Measurements from ENCODE around the gene FOXL2.

Gene FOXL2

DNA sequence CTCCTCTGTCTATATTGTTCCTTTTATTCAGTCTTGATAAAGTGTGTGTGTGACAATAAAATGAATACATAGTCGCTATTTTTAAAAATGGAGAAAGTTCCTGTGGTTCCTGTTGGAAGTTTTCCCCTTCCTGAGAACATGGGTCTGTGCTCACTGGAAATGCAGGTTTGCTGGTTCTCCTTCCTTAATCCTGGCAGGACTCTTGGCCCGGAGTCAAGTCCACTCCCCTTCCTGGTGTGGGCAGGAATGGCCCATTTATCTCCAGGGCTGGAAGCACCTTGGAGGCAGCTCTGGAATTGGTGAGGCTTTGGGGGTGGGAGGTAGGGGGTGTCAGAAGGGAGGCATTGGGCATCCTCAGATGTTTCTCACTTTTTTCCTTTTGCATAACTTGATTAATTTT, 30.1 kb downstream of the FOXL2 start:
- CTCF ChIA-PET: interaction anchor here (0.6 to 20.3 kb wide), 57 partner anchors 7 to 580 kb away, joined by 3 to 731 read pairs (median 9); partner anchors contain the start of genes CEP70, FAIM, FOXL2 and FOXL2NB
- POLR2A ChIA-PET: interaction anchor here (0.6 to 2.0 kb wide), 6 partner anchors 152 to 326 kb away, joined by 3 to 9 read pairs (median 4); partner anchors contain the start of gene CEP70
- no peak for DNase-seq (ENCODE audit: low read depth, low spot score)
- no peak overlapping the region for H3K4me3 ChIP-seq (ENCODE audit: low read depth, low read length)
- TF ChIP-seq, protein P1, sequence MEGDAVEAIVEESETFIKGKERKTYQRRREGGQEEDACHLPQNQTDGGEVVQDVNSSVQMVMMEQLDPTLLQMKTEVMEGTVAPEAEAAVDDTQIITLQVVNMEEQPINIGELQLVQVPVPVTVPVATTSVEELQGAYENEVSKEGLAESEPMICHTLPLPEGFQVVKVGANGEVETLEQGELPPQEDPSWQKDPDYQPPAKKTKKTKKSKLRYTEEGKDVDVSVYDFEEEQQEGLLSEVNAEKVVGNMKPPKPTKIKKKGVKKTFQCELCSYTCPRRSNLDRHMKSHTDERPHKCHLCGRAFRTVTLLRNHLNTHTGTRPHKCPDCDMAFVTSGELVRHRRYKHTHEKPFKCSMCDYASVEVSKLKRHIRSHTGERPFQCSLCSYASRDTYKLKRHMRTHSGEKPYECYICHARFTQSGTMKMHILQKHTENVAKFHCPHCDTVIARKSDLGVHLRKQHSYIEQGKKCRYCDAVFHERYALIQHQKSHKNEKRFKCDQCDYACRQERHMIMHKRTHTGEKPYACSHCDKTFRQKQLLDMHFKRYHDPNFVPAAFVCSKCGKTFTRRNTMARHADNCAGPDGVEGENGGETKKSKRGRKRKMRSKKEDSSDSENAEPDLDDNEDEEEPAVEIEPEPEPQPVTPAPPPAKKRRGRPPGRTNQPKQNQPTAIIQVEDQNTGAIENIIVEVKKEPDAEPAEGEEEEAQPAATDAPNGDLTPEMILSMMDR (IDR thresholded peaks at IDR 0.05; ENCODE audit: insufficient read depth, low read length, missing control alignments): no peak

DNA sequence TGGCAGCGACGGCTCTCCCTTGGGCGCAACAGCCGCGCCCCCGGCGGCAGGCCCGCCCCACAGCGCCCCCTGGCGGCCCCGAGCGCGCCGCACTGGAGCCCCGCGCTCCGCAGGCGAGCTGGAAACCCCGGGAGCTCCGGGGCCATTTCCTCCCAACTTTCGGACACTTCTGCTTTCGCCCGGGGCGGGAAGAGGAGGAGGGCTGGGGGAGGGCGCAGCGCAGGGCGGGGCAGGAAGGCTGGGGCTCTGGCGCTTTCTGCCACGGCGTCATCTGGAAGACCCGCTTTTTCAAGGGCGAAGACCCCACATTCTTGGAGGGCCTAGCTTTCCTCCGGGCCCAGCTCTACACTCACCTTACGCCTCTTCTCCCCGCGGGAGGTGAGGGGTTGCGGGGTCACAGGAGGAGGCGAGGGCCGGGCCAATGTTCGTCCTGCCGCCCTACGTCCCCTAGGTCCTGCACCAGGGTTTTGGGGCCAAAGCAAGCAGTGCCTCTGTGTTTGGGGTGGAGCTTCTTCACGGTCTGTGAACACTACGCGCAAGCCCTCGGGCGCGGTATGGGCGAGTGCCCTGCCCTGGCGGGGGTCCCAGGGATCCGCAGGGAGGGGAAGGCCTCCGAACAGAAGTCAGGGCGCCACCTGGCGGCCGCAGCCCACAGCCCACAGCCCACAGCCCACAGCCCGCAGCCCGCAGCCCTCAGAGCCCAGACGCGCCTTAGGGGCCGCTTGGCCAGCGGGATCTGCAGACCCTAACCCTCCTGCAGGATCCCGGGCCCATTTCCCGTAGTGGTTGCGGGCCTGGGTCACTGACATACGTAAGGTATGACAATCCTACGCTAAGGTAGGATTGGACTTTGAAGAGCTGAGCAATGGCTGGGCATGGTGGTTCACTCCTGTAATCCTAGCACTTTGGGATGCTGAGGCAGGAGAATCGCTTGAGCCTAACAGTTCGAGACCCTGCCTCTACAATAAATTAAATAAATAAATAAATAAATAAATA, 31.1 kb downstream of the FOXL2 start:
- H3K4me3 ChIP-seq (ENCODE audit: low read depth, low read length): peak overlapping the region; percentile 89
- TF ChIP-seq, protein P1 (IDR thresholded peaks at IDR 0.05; ENCODE audit: insufficient read depth, low read length, missing control alignments): peak; percentile 89
- ChIA-PET POLR2A (interaction anchor here (0.8 to 2.0 kb wide), 10 partner anchors 35 to 325 kb away, joined by 3 to 9 read pairs (median 3); partner anchors contain the start of gene CEP70), CTCF (interaction anchor here (0.6 to 20.3 kb wide), 140 partner anchors 8 to 842 kb away, joined by 3 to 731 read pairs (median 5); partner anchors contain the start of genes CEP70, ESYT3, FAIM and FOXL2)
- no peak for DNase-seq (ENCODE audit: low read depth, low spot score)

DNA sequence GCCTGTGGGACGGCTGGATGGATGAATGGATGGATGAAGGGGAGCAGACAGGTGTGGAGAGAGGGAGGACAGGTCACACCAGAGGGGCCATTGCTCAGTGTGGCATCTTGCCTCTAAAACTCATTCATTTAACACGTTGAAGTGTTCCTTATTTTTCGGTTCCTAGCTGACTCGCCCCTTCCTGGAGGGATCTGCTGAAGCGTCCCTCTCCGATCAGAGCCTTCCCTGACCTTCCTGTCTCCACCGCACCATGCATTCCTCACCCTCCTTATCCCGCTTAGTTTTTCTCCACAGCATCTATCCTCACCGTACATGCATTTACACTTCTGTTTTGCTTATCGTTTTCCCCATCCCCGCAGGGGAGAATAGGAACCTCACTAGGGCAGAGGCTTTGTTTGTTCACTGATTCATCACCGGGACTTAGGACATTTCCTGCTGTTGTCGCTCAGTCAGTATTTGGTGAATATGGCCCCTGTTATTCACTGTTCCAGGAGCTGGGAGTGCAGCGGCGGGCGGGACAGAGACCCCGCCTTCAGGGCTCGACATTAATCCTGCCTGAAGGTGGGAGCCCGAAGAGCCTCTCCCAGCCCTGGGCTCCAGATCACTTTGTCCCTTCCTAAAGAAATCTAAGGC, 32.0 kb downstream of the FOXL2 start:
- CTCF ChIA-PET: interaction anchor here (0.7 to 20.3 kb wide), 113 partner anchors 9 to 841 kb away, joined by 3 to 731 read pairs (median 7); partner anchors contain the start of genes CEP70, ESYT3, FAIM and FOXL2
- POLR2A ChIA-PET: interaction anchor here (0.8 to 2.0 kb wide), 6 partner anchors 34 to 321 kb away, joined by 3 to 9 read pairs (median 3); partner anchors contain the start of gene CEP70
- no peak for DNase-seq (ENCODE audit: low read depth, low spot score)
- peak overlapping the region; percentile 89 for H3K4me3 ChIP-seq (ENCODE audit: low read depth, low read length)
- TF ChIP-seq, protein P1 (IDR thresholded peaks at IDR 0.05; ENCODE audit: insufficient read depth, low read length, missing control alignments): no peak

DNA sequence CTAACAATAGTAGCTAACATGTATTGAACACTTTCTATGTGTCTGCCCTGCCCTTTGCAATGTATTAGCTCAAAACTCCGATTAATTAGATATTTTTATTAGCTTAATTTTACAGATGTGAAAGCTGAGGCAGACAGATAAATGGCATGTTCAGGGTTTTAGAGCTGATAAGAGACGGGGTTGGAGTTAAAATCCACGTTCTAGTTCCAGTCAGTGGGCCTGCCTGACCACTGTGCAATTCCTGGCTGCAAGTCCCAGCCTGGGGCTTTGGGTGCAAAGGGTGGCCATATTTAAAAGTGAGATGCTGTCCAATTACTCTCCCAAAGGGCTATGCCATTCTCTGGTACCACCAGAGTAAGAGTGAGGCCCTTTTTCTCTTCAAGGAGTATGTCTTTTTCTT, 33.2 kb downstream of the FOXL2 start:
- no peak for DNase-seq (ENCODE audit: low read depth, low spot score)
- TF ChIP-seq, protein P1 (IDR thresholded peaks at IDR 0.05; ENCODE audit: insufficient read depth, low read length, missing control alignments): no peak
- ChIA-PET CTCF (interaction anchor here (0.8 to 20.3 kb wide), 9 partner anchors 10 to 435 kb away, joined by 3 to 731 read pairs (median 89); partner anchors contain the start of gene CEP70), POLR2A (no interaction called here)
- H3K4me3 ChIP-seq (ENCODE audit: low read depth, low read length): no peak overlapping the region

DNA sequence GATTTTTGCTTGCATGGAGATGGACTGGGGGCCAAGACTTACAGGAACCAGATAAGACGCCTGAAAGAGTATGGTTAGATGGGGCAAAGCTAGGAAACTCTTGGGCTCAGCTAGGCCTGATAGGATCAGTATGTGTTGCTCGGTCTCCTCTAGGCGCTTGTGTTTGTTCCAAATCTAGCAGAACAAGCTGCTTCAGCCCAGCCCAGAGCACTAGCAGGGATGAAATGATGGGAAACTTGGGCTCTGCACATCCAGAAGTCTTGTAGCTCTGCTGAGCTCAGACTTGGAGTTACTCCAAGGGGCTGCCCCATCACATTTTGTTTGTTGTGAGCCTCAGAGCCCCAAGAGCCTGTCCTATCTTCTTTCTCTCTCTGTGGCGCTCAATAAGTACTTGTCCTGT, 34.7 kb downstream of the FOXL2 start:
- DNase-seq (ENCODE audit: low read depth, low spot score): no peak
- ChIA-PET POLR2A (no interaction called here), CTCF (interaction anchor here (0.8 to 20.3 kb wide), 9 partner anchors 9 to 495 kb away, joined by 3 to 731 read pairs (median 6); partner anchors contain the start of gene CEP70)
- H3K4me3 ChIP-seq (ENCODE audit: low read depth, low read length): no peak overlapping the region
- TF ChIP-seq, protein P1 (IDR thresholded peaks at IDR 0.05; ENCODE audit: insufficient read depth, low read length, missing control alignments): no peak

Data from AG04449 (cell line).